Keratinocyte (primary cell): ENCODE data around the gene USP48. TPM values are rescaled to one million over a fixed set of nuclear protein-coding genes. Genes with fewer than 3 reads are reported as not detected.

Experiments
- DNase-seq: peaks from one replicate; pipeline ENCODE4 v3.0.0-alpha.2; 2011; ENCODE audit warnings: low read depth, missing footprints, low spot score
- FAIRE-seq: peaks from 2 replicates; lab custom pipeline; 2011; peaks lifted over from hg19 to GRCh38; lab: Jason Lieb, UNC
- H2AFZ ChIP-seq: 2 replicates; pipeline ENCODE4 v1.6.0; 2012; ENCODE audit warnings: low read length, control low read depth, inconsistent platforms; ENCODE audit not compliant: control insufficient read depth
- H3K27ac ChIP-seq: 2 replicates; pipeline ENCODE4 v1.5.1; 2011; ENCODE audit warnings: low read length; ENCODE audit not compliant: control insufficient read depth, insufficient read depth
- H3K27me3 ChIP-seq: 3 replicates; pipeline ENCODE4 v1.6.0; 2011; ENCODE audit warnings: low read length; ENCODE audit not compliant: control insufficient read depth, insufficient read depth; ENCODE audit errors: extremely low read depth
- H3K36me3 ChIP-seq, 2 experiments: 2 replicates in 1 of 2; 3 replicates in 1 of 2; pipeline ENCODE4 v1.5.1; 2011; ENCODE audit warnings: low read length in 2 of 2, mild to moderate bottlenecking in 1 of 2; ENCODE audit not compliant: control insufficient read depth in 2 of 2, insufficient read depth in 2 of 2; ENCODE audit errors: extremely low read depth in 1 of 2
- H3K4me1 ChIP-seq: 3 replicates; pipeline ENCODE4 v1.5.1; 2011; ENCODE audit warnings: low read length; ENCODE audit not compliant: control insufficient read depth, insufficient read depth; ENCODE audit errors: extremely low read depth
- H3K4me2 ChIP-seq: 3 replicates; pipeline ENCODE4 v1.6.0; 2011; ENCODE audit warnings: low read depth, low read length; ENCODE audit not compliant: control insufficient read depth, insufficient read depth; ENCODE audit errors: extremely low read depth
- H3K4me3 ChIP-seq, 3 experiments: fragments of 200-600 bp in 1 of 3; sonication (generic) in 1 of 3; 2 replicates in 2 of 3; 3 replicates in 1 of 3; pipeline ENCODE4 v1.5.1; 2011 to 2016; ENCODE audit warnings: low read length in 3 of 3, mild to moderate bottlenecking in 3 of 3, control low read depth in 2 of 3, inconsistent platforms in 1 of 3, low read depth in 1 of 3, mixed read lengths in 1 of 3, mixed run types in 1 of 3, moderate library complexity in 1 of 3; ENCODE audit not compliant: control insufficient read depth in 2 of 3, insufficient read depth in 2 of 3; ENCODE audit errors: extremely low read depth in 1 of 3
- H3K79me2 ChIP-seq: 2 replicates; pipeline ENCODE4 v1.6.0; 2012; ENCODE audit warnings: low read length; ENCODE audit not compliant: control insufficient read depth, insufficient read depth
- H3K9ac ChIP-seq: 3 replicates; pipeline ENCODE4 v1.6.0; 2011; ENCODE audit warnings: low read length; ENCODE audit not compliant: control insufficient read depth, insufficient read depth; ENCODE audit errors: extremely low read depth
- H3K9me1 ChIP-seq: 3 replicates; pipeline ENCODE4 v1.6.0; 2011; ENCODE audit warnings: low read length; ENCODE audit not compliant: control insufficient read depth, insufficient read depth; ENCODE audit errors: extremely low read depth
- H3K9me3 ChIP-seq: 2 replicates; pipeline ENCODE4 v1.5.1; 2012; ENCODE audit warnings: low read depth, low read length; ENCODE audit not compliant: control insufficient read depth
- H4K20me1 ChIP-seq: 3 replicates; pipeline ENCODE4 v1.6.0; 2011; ENCODE audit warnings: low read length; ENCODE audit not compliant: control insufficient read depth, insufficient read depth; ENCODE audit errors: extremely low read depth
- EZH2 ChIP-seq: IDR thresholded peaks from one replicate; pipeline ENCODE4 v1.6.1; 2012; ENCODE audit warnings: inconsistent platforms, mild to moderate bottlenecking, low read length, moderate library complexity
- dilution Hi-C: fragments of 300-500 bp; cut with MboI; formaldehyde crosslinking; loops from one replicate; pipeline ENCODE4 v1.7.0; 2020; ENCODE audit warnings: low sequenced_read_pairs; ENCODE audit not compliant: extremely low pct_ligation_motif_present
- polyA plus RNA-seq, 5 experiments: library from polyadenylated mRNA; depleted of rRNA in 3 of 5; stranded (reverse) in 3 of 5; stranded (forward) in 1 of 5; unstranded in 1 of 5; fragments of >200 nt; gene quantifications; 1 replicate in 1 of 5; 2 replicates in 3 of 5; 3 replicates in 1 of 5; pipeline versions ENCODE4 v1.2.1 to v1.2.3, GENCODE V29; 2011 to 2012; ENCODE audit warnings: missing spikeins in 2 of 5, low read depth in 1 of 5, low replicate concordance in 1 of 5
- TF ChIP-seq, protein P1 (sequence below), 3 experiments: IDR thresholded peaks in 1 of 3; conservative IDR thresholded peaks in 1 of 3; optimal IDR thresholded peaks in 1 of 3; 2 replicates in 2 of 3; 3 replicates in 1 of 3; pipeline versions ENCODE3 to v1.5.1; 2011; ENCODE audit warnings: low read length in 3 of 3, mild to moderate bottlenecking in 3 of 3, moderate library complexity in 2 of 3, control low read depth in 1 of 3, inconsistent platforms in 1 of 3; ENCODE audit not compliant: insufficient read depth in 2 of 3; ENCODE audit errors: extremely low read depth in 1 of 3

USP48 gene
- polyA plus RNA-seq, 1 donor (not counting 4 experiments of a cell fraction or from before 2014, with no cell fraction given): 33.0 TPM

DNA sequence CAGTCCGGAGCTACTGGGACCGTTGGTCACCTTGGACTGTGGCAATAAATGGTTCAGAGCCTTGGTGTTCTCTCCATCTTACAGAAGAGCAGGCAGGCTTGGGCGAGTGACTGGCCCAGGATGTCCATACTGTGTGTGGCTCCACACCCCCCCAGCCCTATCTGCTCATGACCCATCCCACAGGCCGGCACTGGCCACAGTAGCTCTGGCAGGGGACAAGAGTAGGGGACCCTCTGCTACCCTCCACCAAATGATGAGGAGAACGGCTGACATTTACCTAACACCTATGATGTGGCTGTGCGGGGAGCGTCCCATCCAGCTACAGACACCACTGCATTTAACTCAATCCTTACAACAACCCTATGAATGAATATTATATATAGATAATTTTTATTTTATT is 42.4 kb upstream of the USP48 start:
- dilution Hi-C loops: no loop called here
- Histone ChIP-seq H2AFZ (no peak overlapping the region), H3K4me2 (no peak overlapping the region), H3K9me3 (no peaks in the 10 kb centered on the region), H3K4me3 (no peak overlapping the region), H3K36me3 (peaks cover 18 to 46% of the 10 kb centered on the region in 2 experiments), H3K27me3 (no peaks in the 10 kb centered on the region), H3K9ac (no peak overlapping the region), H3K27ac (no peak overlapping the region), H3K4me1 (no peaks in the 10 kb centered on the region), H4K20me1 (no peaks in the 10 kb centered on the region), H3K79me2 (no peaks in the 10 kb centered on the region), H3K9me1 (no peaks in the 10 kb centered on the region)
- DNase-seq (no peak), FAIRE-seq (no peak)
- no peak for TF ChIP-seq EZH2
- TF ChIP-seq, protein P1, sequence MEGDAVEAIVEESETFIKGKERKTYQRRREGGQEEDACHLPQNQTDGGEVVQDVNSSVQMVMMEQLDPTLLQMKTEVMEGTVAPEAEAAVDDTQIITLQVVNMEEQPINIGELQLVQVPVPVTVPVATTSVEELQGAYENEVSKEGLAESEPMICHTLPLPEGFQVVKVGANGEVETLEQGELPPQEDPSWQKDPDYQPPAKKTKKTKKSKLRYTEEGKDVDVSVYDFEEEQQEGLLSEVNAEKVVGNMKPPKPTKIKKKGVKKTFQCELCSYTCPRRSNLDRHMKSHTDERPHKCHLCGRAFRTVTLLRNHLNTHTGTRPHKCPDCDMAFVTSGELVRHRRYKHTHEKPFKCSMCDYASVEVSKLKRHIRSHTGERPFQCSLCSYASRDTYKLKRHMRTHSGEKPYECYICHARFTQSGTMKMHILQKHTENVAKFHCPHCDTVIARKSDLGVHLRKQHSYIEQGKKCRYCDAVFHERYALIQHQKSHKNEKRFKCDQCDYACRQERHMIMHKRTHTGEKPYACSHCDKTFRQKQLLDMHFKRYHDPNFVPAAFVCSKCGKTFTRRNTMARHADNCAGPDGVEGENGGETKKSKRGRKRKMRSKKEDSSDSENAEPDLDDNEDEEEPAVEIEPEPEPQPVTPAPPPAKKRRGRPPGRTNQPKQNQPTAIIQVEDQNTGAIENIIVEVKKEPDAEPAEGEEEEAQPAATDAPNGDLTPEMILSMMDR (optimal IDR thresholded peaks at IDR 0.05 in 1 of 3, IDR thresholded peaks at IDR 0.05 in 1 of 3, conservative IDR thresholded peaks at IDR 0.05 in 1 of 3; ENCODE audit: extremely low read depth in 1 of 3, insufficient read depth in 2 of 3, low read length in 3 of 3): no peak

DNA sequence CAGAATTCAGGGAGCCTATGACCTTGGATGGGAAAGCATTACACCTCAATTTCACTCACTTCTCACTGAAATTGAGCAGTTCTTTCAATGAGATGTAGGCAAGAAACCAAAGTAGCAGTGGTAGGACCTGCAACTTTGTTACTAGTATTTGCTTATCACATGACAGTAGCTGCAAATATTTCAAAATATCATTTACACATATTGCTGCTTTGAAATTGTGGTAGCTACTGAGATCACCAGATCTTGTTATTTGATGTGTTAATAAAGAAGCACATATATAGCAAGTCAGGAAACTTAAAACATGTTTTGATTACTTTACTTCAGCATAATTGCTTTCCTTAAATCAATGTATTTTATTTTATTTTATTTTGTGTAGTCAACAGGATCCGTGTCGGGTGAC is 42.0 kb upstream of the USP48 start:
- Histone ChIP-seq H3K79me2 (no peaks in the 10 kb centered on the region), H3K4me2 (no peak overlapping the region), H3K36me3 (peaks cover 18 to 46% of the 10 kb centered on the region in 2 experiments), H3K9me1 (no peaks in the 10 kb centered on the region), H3K9me3 (no peaks in the 10 kb centered on the region), H3K9ac (no peak overlapping the region), H2AFZ (no peak overlapping the region), H3K4me1 (no peaks in the 10 kb centered on the region), H3K27me3 (no peaks in the 10 kb centered on the region), H3K4me3 (no peak overlapping the region), H4K20me1 (no peaks in the 10 kb centered on the region), H3K27ac (no peak overlapping the region)
- DNase-seq: no peak
- dilution Hi-C loops: no loop called here
- FAIRE-seq: no peak
- TF ChIP-seq EZH2: no peak
- TF ChIP-seq, protein P1 (optimal IDR thresholded peaks at IDR 0.05 in 1 of 3, IDR thresholded peaks at IDR 0.05 in 1 of 3, conservative IDR thresholded peaks at IDR 0.05 in 1 of 3; ENCODE audit: extremely low read depth in 1 of 3, insufficient read depth in 2 of 3, low read length in 3 of 3): no peak
